Neural cell (in vitro differentiated cells): Measurements from ENCODE around the gene CUX1.

Source experiments
- EP300 ChIP-seq: fragments of 450-650 bp; conservative IDR thresholded peaks from 2 replicates; pipeline ENCODE4 v1.6.1; 2014; ENCODE audit warnings: antibody characterized with exemption, mild to moderate bottlenecking, moderate library complexity; ENCODE audit not compliant: poor library complexity, severe bottlenecking
- EZH2 ChIP-seq: fragments of 200-600, 300-800 bp; shearing (Covaris generic), sonication (generic); IDR thresholded peaks from 2 replicates; pipeline ENCODE4 v1.6.1; 2014; ENCODE audit warnings: antibody characterized with exemption, low read length, borderline replicate concordance, mild to moderate bottlenecking; ENCODE audit not compliant: insufficient read depth, poor library complexity, severe bottlenecking
- POLR2AphosphoS5 ChIP-seq: IDR thresholded peaks from 2 replicates; pipeline ENCODE4 v1.6.1; 2012
- RAD21 ChIP-seq: fragments of 450-650 bp; conservative IDR thresholded peaks from 2 replicates; pipeline ENCODE4 v1.6.1; 2014; ENCODE audit warnings: antibody characterized with exemption, mild to moderate bottlenecking, moderate library complexity
- TAF1 ChIP-seq: IDR thresholded peaks from 2 replicates; pipeline ENCODE4 v1.6.1; 2012; ENCODE audit warnings: low read depth
- TF ChIP-seq, protein P1 (sequence below): fragments of 450-650 bp; IDR thresholded peaks from 2 replicates; pipeline ENCODE4 v1.5.1; 2014; ENCODE audit warnings: antibody characterized with exemption, mild to moderate bottlenecking, moderate library complexity; ENCODE audit not compliant: poor library complexity, severe bottlenecking
- TF ChIP-seq, protein P2 (sequence below): IDR thresholded peaks from 2 replicates; pipeline ENCODE4 v1.6.1; 2012; ENCODE audit warnings: borderline replicate concordance

DNA sequence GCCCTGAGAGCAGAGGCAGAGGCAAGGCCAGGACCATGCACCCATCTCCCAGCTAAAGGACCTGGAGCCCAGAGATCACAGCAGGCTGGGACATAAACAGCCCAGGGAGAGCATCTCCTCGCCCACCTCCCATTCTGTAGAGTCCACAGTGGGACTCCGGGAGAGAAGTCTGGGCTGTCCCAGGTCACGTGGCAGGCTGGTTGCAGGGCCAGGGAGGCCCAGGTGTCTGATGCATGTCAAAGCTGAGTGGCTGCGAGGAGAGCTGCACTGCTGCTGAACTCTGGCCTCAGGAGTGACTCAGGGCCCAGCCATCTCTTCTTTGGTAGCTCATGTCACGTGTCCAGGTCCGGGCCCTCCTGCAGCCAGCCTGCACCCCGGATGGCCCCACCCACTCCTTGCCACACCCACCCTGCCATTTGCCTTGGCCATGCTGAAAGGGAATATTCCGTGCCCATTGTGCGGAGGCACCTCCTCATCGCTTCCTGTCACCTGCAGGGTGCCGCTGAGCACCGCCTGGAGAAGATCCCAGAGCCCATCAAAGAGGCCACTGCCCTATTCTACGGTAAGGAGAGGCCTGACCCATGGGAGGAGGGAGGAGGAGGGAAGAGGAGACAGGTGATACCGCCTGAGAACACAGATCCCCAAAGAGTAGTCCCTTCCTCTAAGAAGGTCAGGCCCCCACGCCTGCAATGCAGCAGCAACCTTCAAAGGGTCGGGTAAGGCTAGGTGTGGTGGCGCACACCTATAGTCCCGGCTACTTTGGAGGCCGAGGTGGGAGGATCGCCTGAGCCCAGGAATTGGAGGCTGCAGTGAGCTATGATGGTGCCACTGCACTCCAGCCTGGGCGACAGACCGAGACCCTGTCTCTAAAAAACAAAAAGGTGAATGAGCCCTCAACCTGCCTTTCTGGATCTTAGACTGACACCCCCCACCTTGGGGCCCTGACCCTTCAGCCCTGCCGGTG lies 456.6 kb downstream of the CUX1 start:
- TF ChIP-seq, protein P1, sequence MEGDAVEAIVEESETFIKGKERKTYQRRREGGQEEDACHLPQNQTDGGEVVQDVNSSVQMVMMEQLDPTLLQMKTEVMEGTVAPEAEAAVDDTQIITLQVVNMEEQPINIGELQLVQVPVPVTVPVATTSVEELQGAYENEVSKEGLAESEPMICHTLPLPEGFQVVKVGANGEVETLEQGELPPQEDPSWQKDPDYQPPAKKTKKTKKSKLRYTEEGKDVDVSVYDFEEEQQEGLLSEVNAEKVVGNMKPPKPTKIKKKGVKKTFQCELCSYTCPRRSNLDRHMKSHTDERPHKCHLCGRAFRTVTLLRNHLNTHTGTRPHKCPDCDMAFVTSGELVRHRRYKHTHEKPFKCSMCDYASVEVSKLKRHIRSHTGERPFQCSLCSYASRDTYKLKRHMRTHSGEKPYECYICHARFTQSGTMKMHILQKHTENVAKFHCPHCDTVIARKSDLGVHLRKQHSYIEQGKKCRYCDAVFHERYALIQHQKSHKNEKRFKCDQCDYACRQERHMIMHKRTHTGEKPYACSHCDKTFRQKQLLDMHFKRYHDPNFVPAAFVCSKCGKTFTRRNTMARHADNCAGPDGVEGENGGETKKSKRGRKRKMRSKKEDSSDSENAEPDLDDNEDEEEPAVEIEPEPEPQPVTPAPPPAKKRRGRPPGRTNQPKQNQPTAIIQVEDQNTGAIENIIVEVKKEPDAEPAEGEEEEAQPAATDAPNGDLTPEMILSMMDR: no peak
- TF ChIP-seq EP300 (no peak), EZH2 (no peak), POLR2AphosphoS5 (no peak), RAD21 (no peak), TAF1 (no peak)
- TF ChIP-seq, protein P2, sequence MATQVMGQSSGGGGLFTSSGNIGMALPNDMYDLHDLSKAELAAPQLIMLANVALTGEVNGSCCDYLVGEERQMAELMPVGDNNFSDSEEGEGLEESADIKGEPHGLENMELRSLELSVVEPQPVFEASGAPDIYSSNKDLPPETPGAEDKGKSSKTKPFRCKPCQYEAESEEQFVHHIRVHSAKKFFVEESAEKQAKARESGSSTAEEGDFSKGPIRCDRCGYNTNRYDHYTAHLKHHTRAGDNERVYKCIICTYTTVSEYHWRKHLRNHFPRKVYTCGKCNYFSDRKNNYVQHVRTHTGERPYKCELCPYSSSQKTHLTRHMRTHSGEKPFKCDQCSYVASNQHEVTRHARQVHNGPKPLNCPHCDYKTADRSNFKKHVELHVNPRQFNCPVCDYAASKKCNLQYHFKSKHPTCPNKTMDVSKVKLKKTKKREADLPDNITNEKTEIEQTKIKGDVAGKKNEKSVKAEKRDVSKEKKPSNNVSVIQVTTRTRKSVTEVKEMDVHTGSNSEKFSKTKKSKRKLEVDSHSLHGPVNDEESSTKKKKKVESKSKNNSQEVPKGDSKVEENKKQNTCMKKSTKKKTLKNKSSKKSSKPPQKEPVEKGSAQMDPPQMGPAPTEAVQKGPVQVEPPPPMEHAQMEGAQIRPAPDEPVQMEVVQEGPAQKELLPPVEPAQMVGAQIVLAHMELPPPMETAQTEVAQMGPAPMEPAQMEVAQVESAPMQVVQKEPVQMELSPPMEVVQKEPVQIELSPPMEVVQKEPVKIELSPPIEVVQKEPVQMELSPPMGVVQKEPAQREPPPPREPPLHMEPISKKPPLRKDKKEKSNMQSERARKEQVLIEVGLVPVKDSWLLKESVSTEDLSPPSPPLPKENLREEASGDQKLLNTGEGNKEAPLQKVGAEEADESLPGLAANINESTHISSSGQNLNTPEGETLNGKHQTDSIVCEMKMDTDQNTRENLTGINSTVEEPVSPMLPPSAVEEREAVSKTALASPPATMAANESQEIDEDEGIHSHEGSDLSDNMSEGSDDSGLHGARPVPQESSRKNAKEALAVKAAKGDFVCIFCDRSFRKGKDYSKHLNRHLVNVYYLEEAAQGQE: no peak
